GM19025 (cell line): ENCODE results near the gene RNF14.

Source experiments
- ATAC-seq: cut with Tn5 transposase; IDR thresholded peaks from one replicate; pipeline ENCODE4 v1.9.1; 2021; ENCODE audit warnings: mild to moderate bottlenecking, low read depth, moderate library complexity; ENCODE audit not compliant: unreplicated experiment

The RNF14 gene

GRCh38 chr5:141973871-141974595 is 5.1 kb downstream of the RNF14 start:
- no peak for ATAC-seq

- no peak for ATAC-seq
These were observed 7.3 kb downstream of the RNF14 start for GRCh38 chr5:141976176-141976575.

GRCh38 chr5:141978389-141978788 is 9.5 kb downstream of the RNF14 start:
- no peak for ATAC-seq

DNA sequence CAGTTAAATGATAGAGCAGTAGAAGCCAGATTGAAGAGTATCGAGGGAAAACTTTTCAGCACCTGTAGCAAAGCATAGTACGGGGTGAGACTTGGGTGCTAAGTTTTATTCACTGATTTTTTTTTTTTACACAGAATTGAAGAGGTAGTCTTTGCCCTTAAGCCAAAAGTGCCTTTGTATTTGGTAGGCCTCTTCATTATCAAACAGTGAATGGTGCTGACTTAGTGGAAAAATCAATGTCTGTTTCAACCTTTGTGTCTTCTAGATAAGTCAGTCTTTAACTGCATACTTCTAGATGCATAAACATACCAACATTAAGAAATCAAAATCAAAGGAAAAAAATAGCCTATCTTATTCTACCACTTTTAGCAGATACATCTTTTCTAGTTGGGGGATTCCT is 13.7 kb downstream of the RNF14 start:
- ATAC-seq = no peak

- no peak for ATAC-seq
These were observed 17.2 kb downstream of the RNF14 start for GRCh38 chr5:141986072-141986471.

DNA sequence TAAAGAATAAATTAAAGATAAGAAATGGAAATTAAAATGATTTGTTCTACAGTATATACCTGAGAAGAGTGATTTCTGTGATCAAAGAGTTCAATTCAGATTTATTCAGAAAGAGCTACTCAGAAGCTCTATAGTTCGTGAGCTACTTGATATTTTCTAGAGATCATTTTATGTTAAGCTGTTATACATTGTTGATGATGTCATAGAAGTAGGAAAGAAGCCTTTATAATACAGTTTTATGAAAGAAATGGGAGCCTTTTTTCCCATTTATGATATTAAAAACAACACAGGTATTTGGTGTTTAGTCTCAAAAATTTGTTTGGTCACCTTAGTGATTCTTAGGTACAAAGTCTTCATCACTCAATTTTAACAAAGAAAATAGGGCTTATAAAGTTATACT is 20.8 kb downstream of the RNF14 start:
- ATAC-seq = no peak

DNA sequence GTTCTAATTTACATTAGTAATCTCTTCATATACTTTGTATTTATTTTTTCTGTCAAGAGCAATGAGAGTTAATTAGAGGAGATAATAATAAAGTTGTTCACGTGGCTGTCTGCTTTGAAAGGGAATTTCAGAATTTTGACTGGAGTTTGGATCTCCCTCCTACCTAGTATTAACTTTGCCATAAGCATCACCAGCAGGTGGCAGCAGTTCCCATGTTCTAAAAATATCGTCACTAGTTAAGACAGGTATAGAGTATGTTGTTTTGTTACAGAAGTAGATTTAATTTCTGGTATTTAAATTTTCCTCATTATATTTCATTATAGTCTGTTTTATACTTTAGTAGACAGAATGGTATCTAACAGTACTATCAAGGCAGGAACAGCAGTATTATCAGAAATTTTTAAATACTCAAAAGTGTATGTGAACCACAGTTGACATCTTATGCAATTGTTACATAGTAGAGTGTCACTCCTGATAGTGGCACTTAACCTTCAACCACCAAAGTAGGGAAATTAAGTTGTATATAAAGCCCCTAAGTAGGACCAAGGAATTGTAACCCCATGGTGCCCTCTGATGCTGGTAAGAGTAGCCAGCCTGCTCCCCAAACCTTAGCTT is 23.6 kb downstream of the RNF14 start:
- no peak for ATAC-seq

GRCh38 chr5:141994511-141995136 is 25.7 kb downstream of the RNF14 start:
- ATAC-seq = no peak

GRCh38 chr5:141995656-141996055 is 26.8 kb downstream of the RNF14 start:
- no peak for ATAC-seq

DNA sequence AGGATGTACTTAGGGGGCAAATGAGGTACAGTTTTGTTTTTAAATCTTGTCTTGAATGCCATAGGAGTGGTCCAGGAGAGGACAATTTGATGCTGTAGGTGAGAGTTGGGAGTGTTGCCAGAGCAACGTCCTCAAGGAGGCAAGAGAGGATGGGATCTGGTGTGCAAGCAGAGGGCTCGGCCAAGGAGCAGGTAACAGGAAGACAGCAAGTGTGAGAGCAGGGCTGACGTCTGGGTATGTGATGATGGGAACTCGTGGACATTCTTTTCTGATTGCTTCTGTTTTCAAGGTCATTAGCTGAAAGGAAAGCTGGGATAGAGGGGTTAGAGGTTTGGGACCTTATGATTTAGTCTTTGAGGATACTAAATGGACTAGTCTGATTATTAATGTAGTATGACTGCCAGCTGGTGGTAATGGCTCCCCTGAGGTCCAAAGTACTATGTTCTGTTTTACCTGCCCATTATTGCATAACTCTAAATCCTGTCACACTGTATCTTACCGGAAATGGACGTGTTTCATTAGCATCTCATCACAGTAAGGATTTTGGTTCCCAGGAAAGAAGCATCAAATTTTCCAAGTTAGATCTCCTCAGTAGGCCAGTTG is 28.6 kb downstream of the RNF14 start:
- ATAC-seq = no peak

DNA sequence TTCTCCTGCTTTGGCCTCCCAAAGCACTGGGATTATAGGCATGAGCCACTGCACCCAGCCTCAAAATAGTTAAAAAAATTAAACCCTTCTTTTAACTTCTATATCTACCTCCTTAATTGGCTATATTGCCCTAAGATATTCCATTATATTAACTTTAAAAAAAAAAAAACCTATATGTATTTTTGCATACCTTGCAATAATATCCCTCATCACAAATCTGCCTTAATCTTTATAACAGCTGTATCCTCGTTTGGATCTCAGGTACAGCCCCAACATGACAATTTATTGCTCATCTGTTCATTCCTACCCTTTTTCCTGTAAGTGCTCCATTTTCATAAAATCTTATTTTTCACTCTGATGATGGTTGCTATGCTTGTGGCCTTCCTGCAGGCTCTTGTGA is 31.3 kb downstream of the RNF14 start:
- ATAC-seq = no peak

DNA sequence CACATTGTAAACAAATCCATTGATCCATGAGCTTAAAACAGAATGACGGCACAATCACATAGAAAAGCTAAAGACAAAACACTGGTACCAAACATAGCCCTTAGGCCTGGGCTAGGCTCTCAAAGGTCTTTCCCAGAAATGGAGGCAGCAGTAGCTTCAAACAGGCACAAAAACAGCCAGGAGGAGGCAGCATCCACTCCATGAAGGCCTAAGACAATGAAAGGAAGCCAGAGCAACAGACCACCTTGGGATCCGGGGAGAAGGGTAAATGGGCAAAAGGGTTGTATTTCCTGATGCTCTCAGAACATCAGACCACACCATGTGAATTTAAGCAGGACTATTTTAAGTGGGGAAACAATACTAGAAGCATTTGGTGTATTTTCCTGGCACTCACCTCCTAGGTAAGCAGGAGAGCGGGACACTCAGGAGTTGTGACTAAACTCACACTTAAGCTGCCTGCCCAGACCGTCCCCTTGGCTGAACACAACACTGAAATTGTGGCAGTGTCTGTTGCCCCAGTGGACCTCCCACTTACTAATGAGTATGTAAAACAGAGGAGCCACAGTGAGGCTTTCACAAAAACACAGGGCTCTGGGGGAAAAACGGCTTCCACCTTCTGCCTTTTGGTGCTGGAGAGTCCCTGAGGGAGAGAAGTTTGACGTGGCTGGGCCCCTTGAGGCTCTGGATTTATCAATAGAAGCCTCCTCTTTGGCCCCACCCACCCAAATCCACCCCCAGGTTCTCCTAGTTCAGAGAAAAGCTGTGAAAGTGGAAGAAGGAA is 32.0 kb downstream of the RNF14 start:
- ATAC-seq = no peak

- ATAC-seq = no peak
These were observed 34.4 kb downstream of the RNF14 start for GRCh38 chr5:142003266-142003800.

- no peak for ATAC-seq
These were observed 37.7 kb downstream of the RNF14 start for GRCh38 chr5:142006363-142007236.

DNA sequence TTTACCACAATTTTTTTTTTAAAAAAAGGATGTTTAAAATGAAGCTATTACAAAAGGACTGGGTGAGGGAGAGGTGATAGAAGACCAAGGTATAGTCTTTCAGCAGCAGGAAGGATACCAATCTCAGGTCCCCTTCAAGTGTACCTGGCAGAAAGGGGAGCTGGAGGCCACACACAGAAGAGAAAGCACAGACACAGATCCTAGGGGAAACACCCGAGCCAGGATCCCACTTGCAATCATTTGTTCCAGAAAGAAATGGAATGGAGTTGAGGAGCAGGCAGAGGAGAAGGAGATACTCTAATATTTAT is 38.3 kb downstream of the RNF14 start:
- no peak for ATAC-seq

- no peak for ATAC-seq
These were observed 39.9 kb downstream of the RNF14 start for GRCh38 chr5:142008813-142009212.

GRCh38 chr5:142009886-142010285 is 41.0 kb downstream of the RNF14 start:
- ATAC-seq = no peak

- ATAC-seq = no peak
These were observed 42.8 kb downstream of the RNF14 start for GRCh38 chr5:142011572-142012185.

GRCh38 chr5:142012186-142012785 is 43.4 kb downstream of the RNF14 start:
- ATAC-seq = no peak
